Lung (tissue), 12 donors: ENCODE data around the gene KCNMB4. TPM values are rescaled to one million over a fixed set of nuclear protein-coding genes. Genes with fewer than 3 reads are reported as not detected.

Experiments
- ATAC-seq: fragments of 200-7000 bp; cut with Tn5 transposase; one replicate; pipeline ENCODE4 v1.9.1; 2020; ENCODE audit warnings: moderate number of reproducible peaks; ENCODE audit not compliant: insufficient read depth, low FRiP score
- DNase-seq, 3 donors: peaks; one replicate each; pipeline ENCODE4 v3.0.0-alpha.2; 2013 to 2017
- H3K27ac ChIP-seq, 2 donors: one replicate each; pipeline ENCODE4 v1.5.1; 2013; ENCODE audit warnings: mild to moderate bottlenecking in 2 of 2, moderate library complexity in 2 of 2, control low read depth in 1 of 2, inconsistent platforms in 1 of 2, low read depth in 1 of 2, low read length in 1 of 2
- H3K27me3 ChIP-seq, 3 donors: one replicate each; pipeline ENCODE4 v1.5.1; 2013; ENCODE audit warnings: low read length in 2 of 3; ENCODE audit not compliant: control insufficient read depth in 3 of 3, insufficient read depth in 3 of 3
- H3K36me3 ChIP-seq, 4 donors: one replicate each; pipeline ENCODE4 v1.5.1; 2013; ENCODE audit warnings: low read length in 4 of 4, mild to moderate bottlenecking in 1 of 4, moderate library complexity in 1 of 4; ENCODE audit not compliant: control insufficient read depth in 4 of 4, insufficient read depth in 4 of 4
- H3K4me1 ChIP-seq, 5 donors: one replicate each; pipeline ENCODE4 v1.5.1; 2013; ENCODE audit warnings: low read length in 5 of 5, mild to moderate bottlenecking in 2 of 5, moderate library complexity in 1 of 5; ENCODE audit not compliant: control insufficient read depth in 5 of 5, insufficient read depth in 5 of 5
- H3K4me3 ChIP-seq: one replicate; pipeline ENCODE4 v1.5.1; 2013; ENCODE audit warnings: mild to moderate bottlenecking, control low read depth, moderate library complexity
- H3K9ac ChIP-seq, 2 donors: one replicate each; pipeline ENCODE4 v1.5.1; 2013; ENCODE audit warnings: low read length in 2 of 2, control low read depth in 1 of 2; ENCODE audit not compliant: insufficient read depth in 1 of 2
- H3K9me3 ChIP-seq, 4 donors: one replicate each; pipeline ENCODE4 v1.5.1; 2013; ENCODE audit warnings: low read length in 3 of 4, mild to moderate bottlenecking in 1 of 4, moderate library complexity in 1 of 4; ENCODE audit not compliant: control insufficient read depth in 4 of 4, insufficient read depth in 3 of 4
- WGBS, 2 donors: extraction: QIAGEN DNeasy Blood & Tissue Kit; methylation state at CpG; one replicate each; pipeline ENCODE4 v1.1.7; 2013; 5-methylcytosine and 5-hydroxymethylcytosine counted together
- polyA plus RNA-seq, 2 donors: library from polyadenylated mRNA; stranded (reverse); fragments of 200-250 nt; gene quantifications; one replicate each; pipeline ENCODE4 v1.2.1, GENCODE V29; 2013
- total RNA-seq, 2 donors: library from RNA; depleted of rRNA in 1 of 2; stranded (reverse); fragments of >200 nt in 1 of 2; gene quantifications; one replicate each; pipeline ENCODE4 v1.2.1, GENCODE V29; 2014 to 2021
- TF ChIP-seq, protein P1 (sequence below): IDR thresholded peaks from 2 replicates; pipeline ENCODE4 v1.5.1; 2012; ENCODE audit warnings: mild to moderate bottlenecking; ENCODE audit errors: control extremely low read depth, extremely low read depth
- donor health status: control.
- donor health status: control.
- donor health status: Bipolar disorder and iron deficiency.
- donor health status: healthy.
- donor health status: DM: yes; HTN: yes; CAD: no.

Gene KCNMB4
- total and polyA plus RNA-seq, 4 donors: 1.6 to 8.7 (median 5.1) TPM

DNA sequence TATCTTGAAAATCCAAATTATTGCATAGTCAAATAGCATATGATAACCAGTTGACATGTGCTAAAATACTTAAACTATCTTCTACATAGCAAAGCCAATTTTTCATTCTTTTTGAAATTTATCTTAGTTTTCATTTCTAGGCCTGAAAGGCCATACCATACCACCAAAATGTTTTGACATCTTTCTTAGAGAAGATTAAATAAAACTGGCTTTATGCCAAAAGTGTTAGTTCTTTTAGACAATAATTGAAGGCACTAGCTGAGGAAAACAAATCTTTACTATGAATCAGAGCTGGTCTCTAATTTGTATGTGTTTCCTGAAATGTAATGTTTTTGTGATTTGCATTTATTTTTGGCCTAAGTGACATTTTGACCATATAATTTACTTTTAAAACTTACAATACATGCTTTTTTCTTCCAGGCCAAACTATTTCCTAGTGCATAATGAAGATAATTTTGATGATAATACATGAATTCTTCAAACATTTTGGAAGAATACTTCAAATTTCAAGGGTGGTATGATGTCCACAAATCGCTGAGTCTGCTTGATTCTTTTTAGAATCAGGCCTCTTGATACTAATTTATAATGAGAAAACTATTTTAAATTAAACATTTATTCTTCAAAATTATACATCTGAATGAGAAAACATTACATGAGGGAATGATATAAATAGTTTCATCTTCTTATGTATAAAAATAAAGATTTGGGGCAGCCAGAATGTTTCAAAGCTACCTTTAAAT, 6.5 kb upstream of the KCNMB4 start:
- peaks cover under 1 to 5% (median 2%) of the 10 kb centered on the region in 4 donors for H3K36me3 ChIP-seq
- ATAC-seq: no peak
- H3K4me3 ChIP-seq: no peak overlapping the region
- 95 to 98% methylated on average over 1 of the region's 1 CpG for WGBS, 2 donors
- H3K9me3 ChIP-seq: no peaks in the 10 kb centered on the region
- H3K27me3 ChIP-seq: peaks cover 0 to 17% (median 16%) of the 10 kb centered on the region in 3 donors
- no peak for DNase-seq
- H3K9ac ChIP-seq: no peak overlapping the region
- TF ChIP-seq, protein P1, sequence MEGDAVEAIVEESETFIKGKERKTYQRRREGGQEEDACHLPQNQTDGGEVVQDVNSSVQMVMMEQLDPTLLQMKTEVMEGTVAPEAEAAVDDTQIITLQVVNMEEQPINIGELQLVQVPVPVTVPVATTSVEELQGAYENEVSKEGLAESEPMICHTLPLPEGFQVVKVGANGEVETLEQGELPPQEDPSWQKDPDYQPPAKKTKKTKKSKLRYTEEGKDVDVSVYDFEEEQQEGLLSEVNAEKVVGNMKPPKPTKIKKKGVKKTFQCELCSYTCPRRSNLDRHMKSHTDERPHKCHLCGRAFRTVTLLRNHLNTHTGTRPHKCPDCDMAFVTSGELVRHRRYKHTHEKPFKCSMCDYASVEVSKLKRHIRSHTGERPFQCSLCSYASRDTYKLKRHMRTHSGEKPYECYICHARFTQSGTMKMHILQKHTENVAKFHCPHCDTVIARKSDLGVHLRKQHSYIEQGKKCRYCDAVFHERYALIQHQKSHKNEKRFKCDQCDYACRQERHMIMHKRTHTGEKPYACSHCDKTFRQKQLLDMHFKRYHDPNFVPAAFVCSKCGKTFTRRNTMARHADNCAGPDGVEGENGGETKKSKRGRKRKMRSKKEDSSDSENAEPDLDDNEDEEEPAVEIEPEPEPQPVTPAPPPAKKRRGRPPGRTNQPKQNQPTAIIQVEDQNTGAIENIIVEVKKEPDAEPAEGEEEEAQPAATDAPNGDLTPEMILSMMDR: no peak
- peaks cover 0 to 2% (median 0%) of the 10 kb centered on the region in 5 donors for H3K4me1 ChIP-seq
- H3K27ac ChIP-seq: no peak overlapping the region

DNA sequence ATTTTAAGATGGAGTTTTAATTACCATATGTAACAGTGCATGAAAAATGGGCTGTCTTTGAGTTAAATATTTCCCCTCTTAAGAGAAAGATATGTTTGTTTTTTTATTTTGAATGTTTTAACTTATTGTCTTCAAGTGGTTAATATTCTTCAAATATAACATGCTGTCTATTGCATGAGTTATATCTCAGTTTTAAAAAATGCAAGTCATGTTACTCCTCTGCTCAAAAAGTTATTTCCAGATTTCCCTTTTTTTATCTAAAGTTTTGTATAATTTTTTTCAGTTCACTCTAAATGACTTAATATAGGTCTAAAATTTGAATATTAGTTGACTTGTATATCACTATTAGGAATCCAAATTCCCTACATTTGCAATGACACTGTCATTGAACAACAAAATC, 5.9 kb upstream of the KCNMB4 start:
- Histone ChIP-seq H3K4me3 (no peak overlapping the region), H3K27ac (no peak overlapping the region), H3K9me3 (no peaks in the 10 kb centered on the region), H3K27me3 (peaks cover 0 to 23% (median 22%) of the 10 kb centered on the region in 3 donors), H3K4me1 (peaks cover 0 to 3% (median 2%) of the 10 kb centered on the region in 5 donors), H3K36me3 (peaks cover 0 to 4% (median 2%) of the 10 kb centered on the region in 4 donors), H3K9ac (no peak overlapping the region)
- TF ChIP-seq, protein P1: no peak
- ATAC-seq (no peak), DNase-seq (no peak)

DNA sequence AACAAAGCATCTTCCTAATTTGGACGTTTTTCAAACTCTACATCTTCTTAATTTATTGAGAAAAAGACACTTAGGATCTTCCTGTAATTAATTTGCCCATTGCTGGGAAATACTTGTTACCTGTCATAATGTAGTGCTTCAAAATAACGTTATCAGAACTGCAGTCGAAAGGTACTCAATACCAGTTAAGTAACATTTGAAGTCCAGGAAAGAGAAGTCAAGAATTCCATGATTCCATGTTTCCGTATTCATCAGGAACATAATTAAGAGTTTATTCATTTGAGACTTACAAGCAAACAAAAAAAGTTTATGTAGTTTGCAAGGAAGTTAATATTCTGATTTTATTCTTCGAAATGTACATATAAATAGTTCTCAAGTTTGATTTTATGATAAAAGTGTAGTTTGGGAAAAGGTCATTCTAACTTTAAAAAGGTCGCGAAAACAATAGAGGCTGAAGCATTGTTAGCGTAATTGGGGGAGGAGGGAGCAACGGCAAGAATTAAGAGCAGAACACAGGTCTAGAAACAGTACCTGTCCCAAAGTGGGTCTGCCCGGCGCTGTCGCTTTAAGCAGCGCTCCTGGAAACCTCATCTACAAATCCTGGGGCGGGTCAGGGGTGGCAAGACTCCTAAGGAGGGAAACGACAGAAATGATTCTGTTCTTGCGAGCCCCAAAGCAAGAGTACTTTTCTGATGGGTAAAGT, 1.2 kb upstream of the KCNMB4 start:
- TF ChIP-seq, protein P1: no peak
- H3K27ac ChIP-seq: no peak overlapping the region
- no peak overlapping the region for H3K9ac ChIP-seq
- H3K27me3 ChIP-seq: peaks cover 0 to 26% (median 24%) of the 10 kb centered on the region in 3 donors
- WGBS, 2 donors: 17 to 20% methylated on average over 16 of the region's 16 CpGs
- H3K36me3 ChIP-seq: peaks cover 0 to 5% (median 0%) of the 10 kb centered on the region in 4 donors
- no peaks in the 10 kb centered on the region for H3K9me3 ChIP-seq
- DNase-seq (peak in 1 of 3 donors; percentile 19), ATAC-seq (no peak)
- H3K4me1 ChIP-seq: peaks cover 0 to 21% (median 5%) of the 10 kb centered on the region in 5 donors
- no peak overlapping the region for H3K4me3 ChIP-seq
